ENCODE results near the gene FAM177B.

The FAM177B gene

DNA sequence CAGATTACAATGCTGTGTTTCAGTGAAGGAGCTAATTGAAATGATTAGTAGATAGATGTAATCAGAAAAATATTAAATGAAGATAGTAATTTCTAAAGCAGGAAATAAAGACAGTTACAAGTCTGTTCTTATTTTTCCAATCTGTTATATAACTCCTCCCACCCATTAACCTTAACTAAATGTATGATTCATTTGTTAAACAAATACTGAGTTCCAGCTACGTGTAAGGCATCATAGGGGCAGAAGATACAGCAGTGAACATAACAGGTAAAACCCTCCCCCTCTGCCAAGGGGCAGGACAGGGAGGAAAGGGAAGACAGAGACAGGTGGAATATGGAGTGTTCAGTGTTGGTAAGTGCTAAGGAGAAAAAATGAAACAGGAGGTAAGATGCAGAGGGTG lies at the start of gene FAM177B:
Gene FAM177B, plus strand, starts transcription at position 231 of the 400 bp plus-strand sequence. CDS start 9,344 bp downstream, outside the sequence.
- ATAC-seq = no peak
- TF ChIP-seq ISL1 (CRISPR knock-in tag; IDR thresholded peaks at IDR 0.05) (no peak), SNAI2 (CRISPR knock-in tag; IDR thresholded peaks at IDR 0.05) (no peak), ESRRG (CRISPR knock-in tag; IDR thresholded peaks at IDR 0.05) (no peak), CSDC2 (CRISPR knock-in tag; IDR thresholded peaks at IDR 0.05) (no peak), ZNF70 (CRISPR knock-in tag; IDR thresholded peaks at IDR 0.05) (no peak), BACH2 (CRISPR knock-in tag; IDR thresholded peaks at IDR 0.05; ENCODE audit: borderline replicate concordance) (no peak), TOX (CRISPR knock-in tag; IDR thresholded peaks at IDR 0.05; ENCODE audit: borderline replicate concordance) (no peak), RARB (CRISPR knock-in tag; IDR thresholded peaks at IDR 0.05) (no peak), TCF4 (CRISPR knock-in tag; IDR thresholded peaks at IDR 0.05; ENCODE audit: borderline replicate concordance) (no peak)
- TF ChIP-seq, protein P1, sequence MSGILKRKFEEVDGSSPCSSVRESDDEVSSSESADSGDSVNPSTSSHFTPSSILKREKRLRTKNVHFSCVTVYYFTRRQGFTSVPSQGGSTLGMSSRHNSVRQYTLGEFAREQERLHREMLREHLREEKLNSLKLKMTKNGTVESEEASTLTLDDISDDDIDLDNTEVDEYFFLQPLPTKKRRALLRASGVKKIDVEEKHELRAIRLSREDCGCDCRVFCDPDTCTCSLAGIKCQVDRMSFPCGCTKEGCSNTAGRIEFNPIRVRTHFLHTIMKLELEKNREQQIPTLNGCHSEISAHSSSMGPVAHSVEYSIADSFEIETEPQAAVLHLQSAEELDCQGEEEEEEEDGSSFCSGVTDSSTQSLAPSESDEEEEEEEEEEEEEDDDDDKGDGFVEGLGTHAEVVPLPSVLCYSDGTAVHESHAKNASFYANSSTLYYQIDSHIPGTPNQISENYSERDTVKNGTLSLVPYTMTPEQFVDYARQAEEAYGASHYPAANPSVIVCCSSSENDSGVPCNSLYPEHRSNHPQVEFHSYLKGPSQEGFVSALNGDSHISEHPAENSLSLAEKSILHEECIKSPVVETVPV (CRISPR knock-in tag; IDR thresholded peaks at IDR 0.05) = no peak
- TF ChIP-seq, protein P2, sequence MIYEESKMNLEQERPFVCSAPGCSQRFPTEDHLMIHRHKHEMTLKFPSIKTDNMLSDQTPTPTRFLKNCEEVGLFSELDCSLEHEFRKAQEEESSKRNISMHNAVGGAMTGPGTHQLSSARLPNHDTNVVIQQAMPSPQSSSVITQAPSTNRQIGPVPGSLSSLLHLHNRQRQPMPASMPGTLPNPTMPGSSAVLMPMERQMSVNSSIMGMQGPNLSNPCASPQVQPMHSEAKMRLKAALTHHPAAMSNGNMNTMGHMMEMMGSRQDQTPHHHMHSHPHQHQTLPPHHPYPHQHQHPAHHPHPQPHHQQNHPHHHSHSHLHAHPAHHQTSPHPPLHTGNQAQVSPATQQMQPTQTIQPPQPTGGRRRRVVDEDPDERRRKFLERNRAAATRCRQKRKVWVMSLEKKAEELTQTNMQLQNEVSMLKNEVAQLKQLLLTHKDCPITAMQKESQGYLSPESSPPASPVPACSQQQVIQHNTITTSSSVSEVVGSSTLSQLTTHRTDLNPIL (CRISPR knock-in tag; IDR thresholded peaks at IDR 0.05; ENCODE audit: low read depth) = no peak
- TF ChIP-seq, protein P3, sequence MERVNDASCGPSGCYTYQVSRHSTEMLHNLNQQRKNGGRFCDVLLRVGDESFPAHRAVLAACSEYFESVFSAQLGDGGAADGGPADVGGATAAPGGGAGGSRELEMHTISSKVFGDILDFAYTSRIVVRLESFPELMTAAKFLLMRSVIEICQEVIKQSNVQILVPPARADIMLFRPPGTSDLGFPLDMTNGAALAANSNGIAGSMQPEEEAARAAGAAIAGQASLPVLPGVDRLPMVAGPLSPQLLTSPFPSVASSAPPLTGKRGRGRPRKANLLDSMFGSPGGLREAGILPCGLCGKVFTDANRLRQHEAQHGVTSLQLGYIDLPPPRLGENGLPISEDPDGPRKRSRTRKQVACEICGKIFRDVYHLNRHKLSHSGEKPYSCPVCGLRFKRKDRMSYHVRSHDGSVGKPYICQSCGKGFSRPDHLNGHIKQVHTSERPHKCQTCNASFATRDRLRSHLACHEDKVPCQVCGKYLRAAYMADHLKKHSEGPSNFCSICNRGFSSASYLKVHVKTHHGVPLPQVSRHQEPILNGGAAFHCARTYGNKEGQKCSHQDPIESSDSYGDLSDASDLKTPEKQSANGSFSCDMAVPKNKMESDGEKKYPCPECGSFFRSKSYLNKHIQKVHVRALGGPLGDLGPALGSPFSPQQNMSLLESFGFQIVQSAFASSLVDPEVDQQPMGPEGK (CRISPR knock-in tag; IDR thresholded peaks at IDR 0.05; ENCODE audit: borderline replicate concordance) = no peak
- TF ChIP-seq, protein P4, sequence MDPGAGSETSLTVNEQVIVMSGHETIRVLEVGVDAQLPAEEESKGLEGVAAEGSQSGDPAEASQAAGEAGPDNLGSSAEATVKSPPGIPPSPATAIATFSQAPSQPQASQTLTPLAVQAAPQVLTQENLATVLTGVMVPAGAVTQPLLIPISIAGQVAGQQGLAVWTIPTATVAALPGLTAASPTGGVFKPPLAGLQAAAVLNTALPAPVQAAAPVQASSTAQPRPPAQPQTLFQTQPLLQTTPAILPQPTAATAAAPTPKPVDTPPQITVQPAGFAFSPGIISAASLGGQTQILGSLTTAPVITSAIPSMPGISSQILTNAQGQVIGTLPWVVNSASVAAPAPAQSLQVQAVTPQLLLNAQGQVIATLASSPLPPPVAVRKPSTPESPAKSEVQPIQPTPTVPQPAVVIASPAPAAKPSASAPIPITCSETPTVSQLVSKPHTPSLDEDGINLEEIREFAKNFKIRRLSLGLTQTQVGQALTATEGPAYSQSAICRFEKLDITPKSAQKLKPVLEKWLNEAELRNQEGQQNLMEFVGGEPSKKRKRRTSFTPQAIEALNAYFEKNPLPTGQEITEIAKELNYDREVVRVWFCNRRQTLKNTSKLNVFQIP (CRISPR knock-in tag; IDR thresholded peaks at IDR 0.05; ENCODE audit: borderline replicate concordance, low read depth) = no peak

DNA sequence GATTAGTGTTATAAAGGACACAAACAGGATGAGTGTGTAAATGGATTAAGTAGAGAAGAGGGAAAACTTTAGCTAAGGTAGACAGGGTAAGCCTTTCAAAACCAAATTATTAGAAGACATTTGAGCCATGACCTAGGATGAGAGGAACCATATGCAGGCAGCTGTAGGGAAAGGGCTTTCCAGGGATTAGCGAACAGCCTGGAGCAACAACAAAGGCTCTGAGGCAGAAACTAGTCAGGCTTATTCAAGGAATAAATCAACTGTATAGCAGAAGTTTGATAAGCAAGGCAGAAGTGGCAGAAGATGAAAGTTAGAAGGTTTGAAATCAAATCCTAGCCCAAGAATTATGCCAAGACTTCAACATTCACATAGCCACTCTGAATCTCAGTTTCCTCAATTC lies 46.0 kb upstream of the FAM177B start:
- no peak for ATAC-seq
- TF ChIP-seq RARB (CRISPR knock-in tag; IDR thresholded peaks at IDR 0.05) (no peak), ZC3H10 (CRISPR knock-in tag; IDR thresholded peaks at IDR 0.05) (no peak), TOX (CRISPR knock-in tag; IDR thresholded peaks at IDR 0.05; ENCODE audit: borderline replicate concordance) (no peak), CSDC2 (CRISPR knock-in tag; IDR thresholded peaks at IDR 0.05) (no peak), GLIS3 (CRISPR knock-in tag; IDR thresholded peaks at IDR 0.05) (no peak), ZFP3 (CRISPR knock-in tag; IDR thresholded peaks at IDR 0.05) (no peak), TCF4 (CRISPR knock-in tag; IDR thresholded peaks at IDR 0.05; ENCODE audit: borderline replicate concordance) (no peak), ARNTL (CRISPR knock-in tag; IDR thresholded peaks at IDR 0.05; ENCODE audit: borderline replicate concordance, low read depth) (no peak), ESRRG (CRISPR knock-in tag; IDR thresholded peaks at IDR 0.05) (no peak), ZFP30 (CRISPR knock-in tag; IDR thresholded peaks at IDR 0.05) (no peak), SNAI2 (CRISPR knock-in tag; IDR thresholded peaks at IDR 0.05) (no peak), PPARA (CRISPR knock-in tag; IDR thresholded peaks at IDR 0.05; ENCODE audit: borderline replicate concordance) (no peak), BACH2 (CRISPR knock-in tag; IDR thresholded peaks at IDR 0.05; ENCODE audit: borderline replicate concordance) (no peak), OSR1 (CRISPR knock-in tag; IDR thresholded peaks at IDR 0.05) (no peak), ZNF70 (CRISPR knock-in tag; IDR thresholded peaks at IDR 0.05) (no peak)
- TF ChIP-seq, protein P3 (CRISPR knock-in tag; IDR thresholded peaks at IDR 0.05; ENCODE audit: borderline replicate concordance) = no peak
- TF ChIP-seq, protein P4 (CRISPR knock-in tag; IDR thresholded peaks at IDR 0.05; ENCODE audit: borderline replicate concordance, low read depth) = no peak
- TF ChIP-seq, protein P1 (CRISPR knock-in tag; IDR thresholded peaks at IDR 0.05) = no peak

Data from SK-N-SH treated with all-trans-retinoic acid at 6 μM for 48 hours (cell line).